Lung microvascular endothelial cell (primary cell): ENCODE measurements around the gene AFDN. TPM values are rescaled to one million over a fixed set of nuclear protein-coding genes. Genes with fewer than 3 reads are reported as not detected.

Experiments
- DNase-seq, 2 donors: peaks; one replicate each; pipeline versions ENCODE4 v3.0.0 to v3.0.0-alpha.2; 2010; ENCODE audit warnings: low read depth in 2 of 2
- total RNA-seq: library from RNA; depleted of rRNA; stranded (reverse); fragments of >200 nt; gene quantifications from 2 replicates; pipeline ENCODE4 v1.2.1, GENCODE V29; 2014

The AFDN gene
- total RNA-seq, 1 donor from 2014 or later = 137 TPM

DNA sequence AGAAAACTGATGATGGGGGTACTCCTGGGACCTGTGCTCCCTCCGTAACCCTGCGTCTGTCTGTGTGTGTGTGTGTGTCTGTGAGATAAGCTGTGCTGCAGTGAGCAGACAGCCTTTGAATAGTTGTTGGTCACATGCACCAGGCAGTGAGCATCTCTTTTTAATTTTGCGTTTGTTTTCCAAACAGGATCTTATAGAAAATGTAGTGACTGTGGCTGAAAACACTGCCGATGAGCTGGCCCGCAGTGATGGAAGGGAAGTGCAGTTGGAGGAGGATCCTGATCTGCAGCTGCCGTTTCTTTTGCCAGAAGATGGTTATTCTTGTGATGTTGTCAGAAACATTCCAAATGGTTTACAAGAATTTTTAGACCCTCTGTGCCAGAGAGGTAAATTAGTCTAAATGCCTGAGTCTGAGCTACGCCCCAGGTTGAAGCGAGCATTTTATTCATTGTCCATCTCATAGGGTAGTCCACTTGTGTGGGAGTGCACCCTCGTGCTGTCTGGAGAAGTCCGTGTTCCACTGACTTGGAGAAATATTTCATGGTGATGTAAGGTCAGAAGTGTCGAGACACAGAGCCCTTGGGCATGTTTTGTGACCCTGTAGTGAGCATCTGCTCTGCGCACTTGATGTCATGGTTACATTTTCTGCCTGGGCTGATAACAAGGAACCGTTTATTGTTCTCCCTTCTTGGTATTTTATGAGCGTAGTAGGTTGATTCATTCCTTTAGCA, 92.0 kb downstream of the AFDN start:
- no peak for DNase-seq

DNA sequence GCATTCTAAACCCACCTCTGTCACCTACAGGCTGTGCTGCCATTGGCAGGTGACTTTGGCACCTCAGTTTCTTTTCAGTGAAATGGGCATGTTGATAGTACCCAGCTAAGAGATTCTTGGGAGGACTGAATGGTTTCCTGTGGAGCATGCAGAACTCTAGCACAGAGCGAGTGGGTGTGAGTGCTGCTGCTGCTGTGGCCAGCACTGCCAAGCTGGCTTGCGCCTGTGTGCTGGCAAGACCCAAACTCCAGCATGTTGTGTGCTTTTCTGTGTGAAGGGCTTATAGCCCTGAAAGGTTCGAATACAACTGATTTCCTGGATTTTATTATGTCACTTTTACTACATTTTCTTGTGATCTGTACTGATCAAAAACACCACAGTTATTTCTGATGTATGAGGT, 92.6 kb downstream of the AFDN start:
- DNase-seq = no peak

DNA sequence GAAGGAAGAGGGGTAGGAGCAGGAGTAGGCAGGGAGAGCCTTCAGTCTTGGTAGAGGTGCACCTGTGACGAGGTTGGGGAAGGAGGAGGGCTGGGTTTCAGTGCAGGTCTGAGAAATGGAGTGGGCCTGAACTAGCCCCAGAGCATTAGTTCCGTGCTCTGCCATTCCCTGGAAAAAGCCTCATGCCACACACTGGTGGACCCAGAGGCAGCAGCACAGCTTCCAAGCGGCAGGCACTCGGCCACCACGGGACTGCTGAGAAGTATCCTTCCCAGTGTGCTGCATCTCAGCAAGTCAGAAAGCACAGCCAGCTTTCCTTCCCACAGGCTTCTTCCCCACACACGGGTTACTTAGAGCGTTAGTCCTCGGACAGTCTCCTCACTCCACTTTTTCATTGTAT, 93.5 kb downstream of the AFDN start:
- DNase-seq = no peak

DNA sequence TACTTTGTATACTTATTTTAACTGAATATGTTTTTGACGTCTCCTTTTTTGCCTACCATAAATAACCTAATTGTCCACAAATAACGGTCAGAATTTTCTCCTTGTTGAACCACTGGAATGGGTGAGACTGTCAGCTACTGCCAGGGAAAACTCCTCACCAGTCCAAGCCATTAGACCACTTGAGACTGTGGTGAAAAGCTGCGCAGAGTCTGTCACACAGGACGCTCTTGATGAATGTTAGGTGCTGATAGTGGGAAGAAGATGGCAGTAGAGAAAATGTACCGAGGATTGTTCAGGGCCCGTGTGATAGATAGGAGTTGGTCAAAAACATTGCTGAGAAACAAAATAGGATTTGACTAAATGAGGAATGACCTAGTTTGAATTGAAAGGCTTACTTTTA, 95.1 kb downstream of the AFDN start:
- DNase-seq = no peak

DNA sequence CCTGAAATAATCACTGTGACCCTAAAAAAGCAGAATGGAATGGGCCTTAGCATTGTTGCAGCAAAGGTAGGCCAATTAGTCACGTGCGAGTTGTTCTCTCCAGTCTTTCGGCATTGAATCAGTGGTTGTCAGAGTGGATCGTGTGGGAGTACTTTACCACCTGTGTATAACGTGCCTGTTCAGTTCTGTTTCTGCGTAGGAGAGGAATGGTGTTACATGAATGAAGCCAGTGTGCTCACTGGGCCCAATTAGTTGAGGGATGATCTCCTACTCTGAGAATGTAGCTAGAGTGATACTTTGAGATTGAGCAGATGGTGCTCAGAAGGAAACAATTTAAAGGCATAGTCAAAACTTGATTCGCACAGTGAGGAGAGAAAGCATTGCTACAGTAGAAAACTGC, 98.3 kb downstream of the AFDN start:
- no peak for DNase-seq

DNA sequence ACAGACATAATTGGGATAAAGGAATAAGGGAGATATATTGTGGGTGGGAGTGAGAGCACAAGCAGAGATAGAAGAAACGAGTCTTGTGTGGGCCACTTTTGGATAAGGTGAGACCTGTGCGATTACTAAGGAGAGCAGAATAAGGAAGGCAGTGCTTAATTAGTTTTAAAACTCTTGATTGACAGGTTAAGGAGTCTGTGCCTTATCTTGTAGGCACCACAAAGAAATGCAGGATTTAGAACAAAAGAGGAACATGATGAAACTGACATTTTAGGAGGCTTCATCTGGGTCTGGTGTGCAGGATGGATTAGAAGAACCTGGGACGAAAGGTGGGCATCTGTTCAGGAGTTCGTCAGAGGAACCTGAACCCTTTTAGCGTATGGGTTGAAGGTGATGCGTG, 100.5 kb downstream of the AFDN start:
- no peak for DNase-seq

DNA sequence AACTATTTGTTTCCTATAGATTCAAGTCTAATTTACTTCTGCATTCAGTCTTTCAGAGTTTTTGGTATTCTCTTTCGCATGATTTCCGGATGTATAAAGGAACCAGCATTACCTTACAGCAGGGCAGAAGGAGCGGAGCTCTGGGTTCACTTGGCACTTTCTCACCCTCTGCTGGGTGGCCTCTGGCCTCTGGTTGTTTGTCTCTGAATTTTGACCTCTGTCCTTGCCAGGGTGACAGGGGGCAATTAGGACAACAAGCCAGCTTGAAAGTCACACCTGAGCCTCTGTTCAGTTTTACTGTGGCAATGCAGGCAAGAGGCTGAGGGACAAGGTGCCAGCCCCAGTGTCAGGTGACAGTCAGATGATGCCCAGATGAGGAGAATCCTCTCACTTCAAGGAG, 101.4 kb downstream of the AFDN start:
- no peak for DNase-seq

DNA sequence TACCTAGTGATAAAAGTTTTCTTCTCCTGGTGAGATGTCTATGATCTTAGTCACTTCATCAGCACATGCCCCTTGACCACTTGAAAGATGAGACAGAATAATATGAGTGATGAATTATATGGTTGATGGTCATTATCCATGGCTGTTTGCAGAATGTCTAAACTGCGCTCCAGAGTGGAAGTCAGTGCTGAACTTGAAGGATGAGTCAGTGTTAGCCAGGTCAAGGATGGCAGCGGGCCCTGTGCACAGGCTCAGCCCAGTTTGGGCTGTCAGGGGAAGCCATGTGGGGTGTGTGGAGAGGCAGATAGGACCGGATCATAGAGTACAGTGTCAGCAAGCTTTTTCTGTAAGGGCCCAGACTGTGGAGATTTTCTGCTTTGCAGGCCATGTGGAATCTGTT, 103.6 kb downstream of the AFDN start:
- peak in 1 of 2 donors; percentile 33 for DNase-seq

DNA sequence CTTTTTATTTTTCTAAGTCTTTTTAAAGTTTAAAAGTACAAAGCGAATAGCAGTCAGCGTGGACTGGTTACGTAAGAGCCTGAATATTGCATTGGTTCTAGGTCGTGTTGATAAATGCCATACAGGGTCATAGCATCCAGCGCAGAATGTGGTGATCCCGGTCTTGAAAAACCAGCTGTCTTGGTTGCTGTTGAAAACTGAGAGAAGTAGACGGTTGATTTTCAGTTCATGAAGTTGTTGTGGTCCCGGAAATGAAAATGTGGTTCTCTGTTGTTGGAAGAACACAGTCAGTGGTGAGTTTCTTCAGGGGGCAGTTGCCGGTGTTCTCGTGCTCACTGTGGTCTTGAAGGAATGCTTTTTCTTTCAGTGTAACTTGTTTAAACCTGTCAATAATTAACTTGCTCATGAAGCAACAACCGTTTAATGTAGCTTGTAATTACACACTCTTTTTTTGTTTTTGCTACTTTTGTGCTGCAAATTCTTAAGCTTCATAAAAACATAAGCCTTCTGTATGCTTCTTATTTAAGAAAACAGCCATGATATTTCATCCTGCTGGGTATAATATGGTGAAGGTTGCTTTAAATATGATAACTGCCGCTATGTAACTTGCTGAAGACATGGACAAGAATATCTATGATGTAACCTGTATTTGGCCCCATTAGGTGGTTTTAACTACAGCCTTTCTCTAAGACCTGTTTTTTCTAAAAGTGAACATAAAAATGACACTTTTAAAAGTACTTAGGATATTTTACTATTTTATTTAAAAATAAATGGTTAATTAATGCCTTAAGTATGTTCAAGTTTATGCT, 106.0 kb downstream of the AFDN start:
- DNase-seq = no peak

DNA sequence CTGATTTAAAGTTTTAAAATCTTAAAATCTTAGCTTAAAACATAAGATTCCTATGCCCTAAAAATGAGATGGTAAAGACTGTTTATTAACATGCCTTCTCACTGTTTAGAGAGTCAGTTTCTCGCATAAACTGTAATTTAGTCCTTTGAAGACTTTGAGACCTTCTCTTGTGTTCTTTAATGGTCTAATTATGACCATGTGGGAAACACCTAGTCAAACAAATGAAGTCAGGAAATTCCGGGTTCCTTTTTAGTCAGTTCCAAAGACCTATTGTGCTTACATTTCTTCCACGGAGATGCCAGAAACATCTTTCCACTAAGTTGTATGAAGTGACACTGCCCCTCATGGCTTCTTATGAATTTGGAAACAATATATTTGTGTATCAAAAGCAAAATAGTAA, 106.6 kb downstream of the AFDN start:
- peak in 1 of 2 donors; percentile 50 for DNase-seq

DNA sequence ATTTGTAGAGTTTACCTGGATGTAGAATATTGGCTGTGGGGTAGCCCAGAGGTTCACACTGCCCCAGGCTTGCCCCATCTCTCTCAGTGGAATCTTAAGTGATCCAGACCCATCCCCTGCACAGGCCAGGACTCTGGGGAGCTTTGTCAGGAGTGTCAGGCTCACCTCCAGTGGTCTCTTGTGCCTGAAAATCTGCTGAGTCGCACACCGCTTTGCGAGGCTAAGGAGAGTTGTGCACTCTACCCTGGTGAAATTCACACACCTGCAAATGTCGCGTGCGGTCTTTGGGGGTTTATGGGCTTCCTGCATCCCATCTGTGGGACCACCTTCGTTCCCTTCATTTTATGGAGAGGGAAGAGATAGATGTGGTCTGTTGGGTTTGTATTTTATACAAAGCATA, 107.1 kb downstream of the AFDN start:
- no peak for DNase-seq

DNA sequence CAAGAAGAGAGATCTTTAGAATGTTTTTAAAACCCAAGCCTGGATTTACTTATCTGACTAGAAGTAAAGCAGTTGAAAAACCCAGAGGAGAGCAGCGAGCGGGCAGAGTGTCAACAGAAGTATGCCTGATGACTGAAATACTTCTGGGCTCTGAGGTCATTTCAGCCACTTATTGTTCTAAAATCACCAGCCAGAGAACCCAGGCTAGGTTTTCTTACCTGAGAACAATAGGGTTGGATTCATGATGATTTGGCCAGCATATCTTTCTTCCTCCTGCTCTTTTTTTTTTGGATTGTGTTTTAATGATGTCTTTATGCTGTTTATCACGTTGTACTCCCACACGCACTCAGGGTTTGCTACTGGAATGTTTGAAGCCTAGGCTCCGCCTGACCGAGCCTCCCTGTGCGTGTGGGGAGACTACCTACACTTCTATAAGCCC, 107.7 kb downstream of the AFDN start:
- peak in 1 of 2 donors; percentile 9 for DNase-seq

DNA sequence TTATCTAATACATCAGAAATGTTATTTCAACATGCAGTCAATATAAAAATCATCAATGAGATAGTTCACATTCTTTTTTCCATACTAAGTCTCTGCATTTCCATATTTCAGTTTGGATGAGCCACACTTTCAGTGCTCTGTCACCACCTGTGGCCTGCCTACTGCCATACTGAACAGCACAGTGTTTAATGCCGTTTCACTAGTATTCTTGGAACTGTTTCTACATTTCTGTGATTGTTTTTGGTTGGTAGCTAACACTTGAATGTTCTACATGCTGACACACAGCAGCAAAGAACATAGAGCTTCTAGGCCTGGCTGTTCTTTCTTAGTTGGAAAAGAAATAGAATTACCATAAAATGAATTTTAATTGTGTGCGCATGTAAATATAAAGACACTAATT, 109.3 kb downstream of the AFDN start:
- DNase-seq = no peak

DNA sequence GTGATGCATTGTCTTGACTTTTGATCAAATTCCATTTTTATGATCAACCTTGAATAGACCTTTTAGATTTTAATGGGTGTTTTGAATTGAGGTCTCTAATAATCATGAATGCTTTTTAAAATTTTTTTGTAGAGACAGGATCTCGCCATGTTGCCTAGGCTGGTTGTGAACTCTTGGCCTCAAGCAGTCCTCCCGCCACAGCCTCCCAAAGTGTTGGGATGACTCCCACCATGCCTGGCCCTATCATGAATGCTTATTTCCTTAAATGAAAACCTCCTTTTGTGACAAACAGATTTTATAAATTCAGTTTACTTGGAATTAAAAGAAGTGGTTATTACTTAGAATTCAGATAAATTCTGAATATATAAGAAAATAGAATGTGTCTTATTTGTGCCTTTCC, 110.6 kb downstream of the AFDN start:
- no peak for DNase-seq

DNA sequence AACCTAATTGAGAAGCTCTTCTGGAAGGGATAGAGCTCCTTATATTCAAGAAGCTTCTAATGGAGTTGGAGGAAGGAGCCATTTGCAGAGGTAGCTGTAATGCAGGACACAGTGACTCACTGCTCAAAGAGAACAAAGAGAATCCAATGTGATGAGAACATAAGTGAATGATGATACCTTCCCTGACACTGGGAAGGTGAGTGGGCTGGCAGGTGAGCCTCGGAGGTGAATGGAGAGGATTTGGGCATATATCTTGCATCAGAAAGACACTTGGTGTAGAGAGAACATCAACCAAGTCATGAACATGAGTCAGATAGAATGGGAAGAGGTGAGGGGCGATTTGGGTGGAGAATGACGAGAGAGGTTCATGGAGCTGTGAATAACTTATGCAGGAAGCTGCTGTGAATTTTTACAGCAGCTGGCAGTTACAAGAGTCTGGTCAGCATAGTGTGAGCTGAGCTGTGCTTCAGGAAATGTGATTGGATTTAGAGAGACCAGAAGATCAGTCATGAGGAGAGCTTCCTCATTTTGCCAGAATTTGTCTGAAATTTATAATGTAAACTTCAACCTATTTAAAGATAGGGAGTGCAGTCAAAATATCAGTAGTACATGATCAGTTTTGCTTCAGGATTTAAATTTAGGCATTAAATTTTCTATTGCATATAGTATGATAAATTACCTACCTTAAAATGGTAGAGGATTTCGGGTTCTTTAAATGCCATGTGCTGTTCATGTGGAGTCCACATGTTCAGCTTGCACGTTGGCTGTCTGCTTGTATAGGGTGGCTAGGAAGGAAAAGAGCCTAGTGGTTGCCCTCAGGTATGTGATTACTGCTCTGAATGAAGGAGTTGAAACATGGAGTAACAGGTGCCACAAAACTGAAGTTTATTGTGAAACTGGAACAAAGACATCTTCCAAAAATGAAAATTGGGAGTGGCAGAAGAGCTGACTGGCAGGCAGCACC, 111.5 kb downstream of the AFDN start:
- peak in 1 of 2 donors; percentile 13 for DNase-seq

DNA sequence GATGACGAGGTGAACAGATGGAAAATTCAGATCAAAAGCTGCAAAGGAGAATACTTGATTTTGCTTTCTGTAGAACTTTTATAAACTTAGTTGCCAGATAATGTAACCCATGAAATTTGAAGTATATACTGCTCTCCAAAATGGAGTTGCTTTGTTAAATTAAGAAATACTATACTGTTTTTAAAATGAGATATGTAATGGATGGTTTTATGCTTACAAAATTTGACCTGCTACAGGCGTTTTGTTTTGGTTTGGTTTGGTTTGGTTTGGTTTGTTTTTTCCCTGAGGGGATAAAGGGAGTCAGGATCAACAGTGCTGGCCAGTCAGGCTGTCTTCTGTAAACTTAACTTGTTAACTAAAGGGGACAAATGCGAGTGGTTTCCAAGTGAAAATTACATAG, 115.1 kb downstream of the AFDN start:
- DNase-seq = no peak

DNA sequence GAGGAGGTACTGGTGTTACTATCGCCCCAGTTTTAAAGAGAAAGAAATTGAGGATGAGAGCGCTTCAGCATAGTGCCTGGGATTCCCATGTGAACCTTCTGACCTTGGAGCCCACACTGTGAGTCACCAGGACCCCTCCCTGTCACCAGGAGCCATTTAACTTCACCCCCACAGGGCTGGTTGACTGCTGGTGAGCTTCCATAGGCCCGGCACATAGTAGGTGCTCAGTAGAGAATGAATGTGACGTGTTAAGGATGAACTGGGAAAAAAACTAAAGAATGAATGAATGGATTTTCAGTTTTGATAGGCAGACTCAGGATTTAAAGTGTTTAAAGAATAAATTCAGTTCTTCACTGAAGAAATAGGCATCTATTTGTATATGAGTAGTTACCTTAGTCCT, 117.4 kb downstream of the AFDN start:
- DNase-seq = no peak

DNA sequence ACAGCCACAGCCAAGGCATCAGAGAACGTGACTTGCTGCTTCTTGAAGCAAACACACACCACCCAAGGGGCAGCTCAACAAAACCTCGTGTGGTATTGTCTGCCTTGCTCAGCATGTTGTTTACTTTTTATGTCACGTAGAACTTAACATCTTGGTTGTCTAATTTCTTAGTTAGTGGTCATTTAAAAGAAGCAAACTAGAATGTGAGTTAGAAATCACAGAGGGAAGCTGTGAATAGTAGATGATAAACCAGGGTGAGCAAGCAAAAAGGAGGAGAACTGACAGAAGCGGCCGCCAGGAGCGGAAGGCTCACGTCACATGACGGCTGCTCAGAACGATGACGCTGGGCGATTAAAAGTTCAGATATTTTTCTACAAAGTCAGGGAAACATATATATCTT, 119.3 kb downstream of the AFDN start:
- DNase-seq = no peak

DNA sequence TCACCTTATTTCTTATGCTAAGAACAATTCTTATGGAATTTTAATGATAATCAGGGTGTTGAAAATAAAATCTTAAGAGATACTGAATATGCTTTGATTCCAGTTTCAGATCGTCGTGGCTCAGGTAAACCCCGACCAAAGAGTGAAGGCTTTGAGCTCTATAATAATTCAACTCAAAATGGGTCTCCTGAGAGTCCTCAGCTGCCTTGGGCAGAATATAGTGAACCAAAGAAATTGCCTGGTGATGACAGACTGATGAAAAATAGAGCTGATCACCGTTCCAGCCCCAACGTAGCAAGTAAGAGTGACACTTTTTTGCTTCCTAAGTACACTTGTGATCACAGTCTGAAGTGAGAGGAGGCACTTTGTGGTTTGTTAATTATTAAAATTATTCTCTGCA, 119.9 kb downstream of the AFDN start:
- no peak for DNase-seq

DNA sequence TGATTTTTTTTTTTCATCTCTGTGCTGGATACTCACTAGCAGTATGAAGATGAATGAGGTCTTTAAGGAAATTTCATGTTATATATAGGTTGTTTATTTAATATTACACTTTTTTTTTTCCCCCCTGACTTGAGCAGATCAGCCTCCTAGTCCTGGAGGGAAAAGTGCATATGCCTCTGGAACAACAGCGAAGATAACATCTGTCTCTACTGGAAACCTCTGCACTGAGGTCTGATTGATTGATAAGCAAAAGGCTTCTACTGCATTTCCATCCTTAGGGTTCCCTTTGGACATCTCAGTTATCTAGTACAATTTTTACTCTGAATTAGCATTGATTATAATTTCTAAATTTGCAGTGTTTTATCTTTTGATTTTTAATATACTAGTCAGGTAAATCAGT, 121.0 kb downstream of the AFDN start:
- no peak for DNase-seq

DNA sequence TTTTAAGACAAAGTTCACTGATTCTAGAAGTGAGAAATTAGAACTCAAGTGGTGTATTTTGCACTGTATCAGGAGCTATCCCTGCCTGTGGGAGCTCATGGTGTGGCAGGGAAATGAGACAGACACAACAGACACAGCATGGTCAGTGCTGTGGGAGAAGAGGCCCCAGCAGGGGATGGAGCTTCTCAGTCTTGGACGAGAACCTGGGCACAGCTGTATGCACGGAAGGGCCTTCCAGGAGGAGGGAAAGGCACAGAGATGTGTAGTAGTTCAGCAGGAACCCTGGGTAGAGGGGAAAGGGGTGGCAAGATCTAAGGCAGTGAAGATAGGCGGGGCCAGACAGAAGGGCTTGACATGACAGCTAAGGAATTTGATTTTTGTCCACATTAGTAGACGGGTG, 122.0 kb downstream of the AFDN start:
- no peak for DNase-seq

DNA sequence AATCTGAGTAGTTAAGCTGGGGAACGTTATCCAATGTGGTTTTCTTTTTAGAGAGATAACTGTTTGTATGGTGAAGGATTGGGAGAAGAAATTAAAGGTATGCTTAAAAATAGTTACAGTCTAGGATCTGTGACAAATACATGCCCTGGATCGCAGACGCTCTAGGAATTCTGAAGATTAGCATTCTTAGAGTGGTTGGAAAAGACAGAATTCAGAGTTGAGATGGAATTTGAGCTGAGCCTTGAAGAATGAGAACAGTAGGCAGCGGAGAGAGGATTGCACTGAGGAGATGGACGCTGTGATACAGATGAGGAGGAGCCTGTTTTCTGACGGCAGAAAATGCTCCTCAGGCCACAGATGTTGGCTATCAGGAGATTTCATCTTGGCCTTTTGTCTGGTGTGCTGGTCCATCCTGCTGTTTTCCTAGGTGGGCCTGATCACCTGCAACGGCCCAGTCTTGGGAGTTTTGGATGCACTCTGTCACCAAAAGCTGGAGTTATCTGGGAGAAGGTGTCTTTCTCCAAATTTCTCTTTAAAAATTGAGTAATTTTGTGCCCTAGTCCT, 122.5 kb downstream of the AFDN start:
- DNase-seq = no peak
